ENCODE results near the gene EXOSC9. TPM values are rescaled to one million over a fixed set of nuclear protein-coding genes. Genes with fewer than 3 reads are reported as not detected.

Gene EXOSC9
- polyA plus RNA-seq, 1 donor = 28.5 TPM

- no peak for DNase-seq
Observed at GRCh38 chr4:121824950-121825349, 23.8 kb downstream of the EXOSC9 start.

- no peak for DNase-seq
Observed at GRCh38 chr4:121827853-121828252, 26.7 kb downstream of the EXOSC9 start.

GRCh38 chr4:121829511-121829910, 28.4 kb downstream of the EXOSC9 start:
- no peak for DNase-seq

- no peak for DNase-seq
Observed at GRCh38 chr4:121838136-121838535, 37.0 kb downstream of the EXOSC9 start.

- no peak for DNase-seq
Observed at GRCh38 chr4:121842862-121843261, 41.7 kb downstream of the EXOSC9 start.

- DNase-seq = no peak
Observed at GRCh38 chr4:121846662-121847061, 45.5 kb downstream of the EXOSC9 start.

GRCh38 chr4:121851354-121851753, 50.2 kb downstream of the EXOSC9 start:
- DNase-seq = no peak

- DNase-seq = no peak
Observed at GRCh38 chr4:121860121-121860520, 59.0 kb downstream of the EXOSC9 start.

- no peak for DNase-seq
Observed at GRCh38 chr4:121861426-121861825, 60.3 kb downstream of the EXOSC9 start.

GRCh38 chr4:121863799-121864198, 62.7 kb downstream of the EXOSC9 start:
- no peak for DNase-seq

Other genes starting within 250 kb of the EXOSC9 start
- gene ANXA5, start 104.3 kb upstream of the EXOSC9 start, polyA plus RNA-seq (ENCODE audit: insufficient read length) = 324 TPM
- gene SMIM43, start 36.2 kb upstream of the EXOSC9 start, polyA plus RNA-seq (ENCODE audit: insufficient read length) = 1.3 TPM
- gene CCNA2, start 22.6 kb downstream of the EXOSC9 start, polyA plus RNA-seq (ENCODE audit: insufficient read length) = 13.5 TPM
- 13.3 TPM for gene BBS7, start 69.2 kb downstream of the EXOSC9 start, polyA plus RNA-seq (ENCODE audit: insufficient read length)
- gene TRPC3, start 150.7 kb downstream of the EXOSC9 start, polyA plus RNA-seq (ENCODE audit: insufficient read length) = 0.19 TPM